Measurements from ENCODE around the gene DUSP18.

GRCh38 chr22:30695871-30696655 is 28.4 kb upstream of the DUSP18 start:
- TF ChIP-seq BHLHE40 (IDR thresholded peaks at IDR 0.05; ENCODE audit: low read depth, low read length): no peak
- no peak for TF ChIP-seq RCOR1 (IDR thresholded peaks at IDR 0.05; ENCODE audit: insufficient replicate concordance, low read length)
- TF ChIP-seq, protein P1, sequence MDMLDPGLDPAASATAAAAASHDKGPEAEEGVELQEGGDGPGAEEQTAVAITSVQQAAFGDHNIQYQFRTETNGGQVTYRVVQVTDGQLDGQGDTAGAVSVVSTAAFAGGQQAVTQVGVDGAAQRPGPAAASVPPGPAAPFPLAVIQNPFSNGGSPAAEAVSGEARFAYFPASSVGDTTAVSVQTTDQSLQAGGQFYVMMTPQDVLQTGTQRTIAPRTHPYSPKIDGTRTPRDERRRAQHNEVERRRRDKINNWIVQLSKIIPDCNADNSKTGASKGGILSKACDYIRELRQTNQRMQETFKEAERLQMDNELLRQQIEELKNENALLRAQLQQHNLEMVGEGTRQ (IDR thresholded peaks at IDR 0.05; ENCODE audit: low read depth, low read length): no peak
- TF ChIP-seq, protein P2, sequence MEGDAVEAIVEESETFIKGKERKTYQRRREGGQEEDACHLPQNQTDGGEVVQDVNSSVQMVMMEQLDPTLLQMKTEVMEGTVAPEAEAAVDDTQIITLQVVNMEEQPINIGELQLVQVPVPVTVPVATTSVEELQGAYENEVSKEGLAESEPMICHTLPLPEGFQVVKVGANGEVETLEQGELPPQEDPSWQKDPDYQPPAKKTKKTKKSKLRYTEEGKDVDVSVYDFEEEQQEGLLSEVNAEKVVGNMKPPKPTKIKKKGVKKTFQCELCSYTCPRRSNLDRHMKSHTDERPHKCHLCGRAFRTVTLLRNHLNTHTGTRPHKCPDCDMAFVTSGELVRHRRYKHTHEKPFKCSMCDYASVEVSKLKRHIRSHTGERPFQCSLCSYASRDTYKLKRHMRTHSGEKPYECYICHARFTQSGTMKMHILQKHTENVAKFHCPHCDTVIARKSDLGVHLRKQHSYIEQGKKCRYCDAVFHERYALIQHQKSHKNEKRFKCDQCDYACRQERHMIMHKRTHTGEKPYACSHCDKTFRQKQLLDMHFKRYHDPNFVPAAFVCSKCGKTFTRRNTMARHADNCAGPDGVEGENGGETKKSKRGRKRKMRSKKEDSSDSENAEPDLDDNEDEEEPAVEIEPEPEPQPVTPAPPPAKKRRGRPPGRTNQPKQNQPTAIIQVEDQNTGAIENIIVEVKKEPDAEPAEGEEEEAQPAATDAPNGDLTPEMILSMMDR (conservative IDR thresholded peaks at IDR 0.05; ENCODE audit: low read depth, low read length): no peak
- TF ChIP-seq FOS (IDR thresholded peaks at IDR 0.05; ENCODE audit: low read depth, low read length): no peak
- TF ChIP-seq CEBPB (IDR thresholded peaks at IDR 0.05; ENCODE audit: low read depth, low read length): no peak
